Effector memory CD8-positive, alpha-beta T cell (primary cell): ENCODE results near the gene HP1BP3.

Experiments
- ATAC-seq: fragments of 150-1000 bp; cut with Tn5 transposase; replicated peaks from 2 replicates; pipeline ENCODE4 v1.10.0; 2021; ENCODE audit warnings: mild to moderate bottlenecking, moderate library complexity
- DNase-seq, 3 experiments: peaks; one replicate each; pipeline ENCODE4 v3.0.0; 2021
- H3K27ac Mint-ChIP-seq, 2 donors: one replicate each; pipeline ENCODE4 v1.8.0; 2022; ENCODE audit warnings: mild to moderate bottlenecking in 2 of 2, mixed read lengths in 2 of 2, moderate library complexity in 2 of 2
- H3K27me3 Mint-ChIP-seq, 2 donors: one replicate each; pipeline ENCODE4 v1.8.0; 2022; ENCODE audit warnings: mixed read lengths in 2 of 2
- H3K36me3 Mint-ChIP-seq: one replicate; pipeline ENCODE4 v1.8.0; 2022; ENCODE audit warnings: mild to moderate bottlenecking, moderate library complexity, mixed read lengths; ENCODE audit not compliant: insufficient read depth
- H3K4me1 Mint-ChIP-seq, 2 donors: one replicate each; pipeline ENCODE4 v1.8.0; 2022; ENCODE audit warnings: low read depth in 2 of 2, mixed read lengths in 2 of 2
- H3K4me3 Mint-ChIP-seq, 2 donors: one replicate each; pipeline ENCODE4 v1.8.0; 2022; ENCODE audit warnings: mild to moderate bottlenecking in 2 of 2, mixed read lengths in 2 of 2, moderate library complexity in 2 of 2
- H3K9me3 Mint-ChIP-seq, 2 donors: one replicate each; pipeline ENCODE4 v1.8.0; 2022; ENCODE audit warnings: mixed read lengths in 2 of 2

Gene HP1BP3

DNA sequence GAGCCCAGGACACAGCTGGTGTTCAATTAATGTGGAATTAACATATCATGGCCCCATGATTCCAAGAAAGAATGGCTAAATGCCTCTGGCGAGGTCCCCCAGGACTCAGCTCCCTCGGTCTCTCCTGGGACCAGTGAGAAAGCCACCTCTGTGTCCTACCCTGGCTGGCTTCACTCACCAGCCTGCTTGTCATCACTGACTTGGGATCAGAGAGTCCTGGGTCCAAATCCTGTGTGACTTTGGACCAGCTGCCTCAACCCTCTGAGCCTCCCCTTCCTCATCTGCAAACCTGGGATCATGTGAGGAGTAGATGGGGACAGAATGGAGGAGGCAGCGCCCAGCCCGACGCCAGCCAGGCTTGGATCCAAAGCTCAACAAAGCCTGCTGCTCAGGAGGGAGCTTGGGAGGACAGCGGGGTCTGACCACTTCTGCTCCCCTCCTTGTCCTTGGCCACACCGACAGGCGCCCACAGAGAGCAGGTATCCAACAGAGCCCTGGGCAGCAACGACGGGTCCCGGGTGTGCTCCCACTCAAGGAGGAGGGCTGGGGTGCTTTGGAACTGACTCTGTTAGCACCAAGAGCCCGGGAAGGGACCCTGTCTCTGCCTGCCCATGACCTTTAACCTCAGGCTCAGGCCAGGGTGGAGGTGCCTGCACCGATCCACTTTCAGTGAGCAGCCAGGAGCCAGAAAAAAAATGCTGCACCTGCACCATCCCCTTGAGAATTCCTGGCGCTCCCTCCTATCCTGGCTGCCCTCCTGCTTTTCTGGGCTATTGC, 57.8 kb downstream of the HP1BP3 start:
- ATAC-seq (no peak), DNase-seq (no peak)
- peaks cover 7 to 41% of the 10 kb centered on the region in 2 donors for H3K27me3 Mint-ChIP-seq
- no peaks in the 10 kb centered on the region for H3K9me3 Mint-ChIP-seq
- H3K27ac Mint-ChIP-seq, result peak overlapping the region in 1 of 2 donors; percentile 47
- peaks cover 4% of the 10 kb centered on the region for H3K36me3 Mint-ChIP-seq
- peaks cover 19 to 22% of the 10 kb centered on the region in 2 donors for H3K4me1 Mint-ChIP-seq
- H3K4me3 Mint-ChIP-seq, result peak overlapping the region; percentile 45 to 57

DNA sequence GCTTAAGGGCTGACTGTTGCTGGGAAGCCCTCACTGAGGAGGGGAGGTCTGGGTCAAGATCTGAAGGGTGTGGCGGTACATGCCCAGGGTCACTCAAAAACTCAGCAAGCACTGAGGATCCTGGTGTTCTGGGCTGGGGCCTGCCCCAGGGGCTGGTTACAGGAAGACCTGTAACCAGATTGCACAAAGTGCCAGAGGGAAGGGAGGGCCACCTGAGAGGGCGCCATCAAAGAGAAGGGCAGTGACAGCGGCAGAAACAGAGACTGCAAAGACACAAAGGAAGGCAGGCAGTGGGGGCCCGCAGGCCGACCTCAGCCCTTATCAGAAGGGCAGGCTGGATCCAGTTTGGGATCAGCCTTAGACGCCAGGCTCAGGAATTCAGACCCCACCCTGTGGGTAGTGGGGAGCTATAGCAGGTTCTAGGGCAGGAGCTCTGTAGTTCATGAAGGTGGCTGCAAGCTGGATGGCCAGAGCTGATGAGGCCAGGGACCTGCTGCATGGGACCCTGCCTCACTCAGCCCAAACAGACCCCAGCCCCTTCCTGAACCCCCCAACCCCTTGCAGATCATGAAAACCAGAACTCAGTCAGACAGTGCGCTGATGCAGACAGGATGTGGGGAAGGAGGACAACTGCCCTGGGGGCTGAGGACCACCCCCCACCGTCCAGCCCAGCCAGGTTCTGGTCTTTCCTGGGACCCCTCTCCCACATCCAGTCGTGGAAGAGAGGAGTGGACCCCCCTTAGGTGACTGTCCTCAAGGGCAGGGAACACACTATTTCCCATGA, 58.5 kb downstream of the HP1BP3 start:
- DNase-seq (no peak), ATAC-seq (no peak)
- Mint-ChIP-seq H3K27ac (no peak overlapping the region), H3K4me1 (peaks cover 19 to 21% of the 10 kb centered on the region in 2 donors), H3K9me3 (no peaks in the 10 kb centered on the region), H3K27me3 (peaks cover 7 to 41% of the 10 kb centered on the region in 2 donors), H3K36me3 (peaks cover 4% of the 10 kb centered on the region), H3K4me3 (no peak overlapping the region)

DNA sequence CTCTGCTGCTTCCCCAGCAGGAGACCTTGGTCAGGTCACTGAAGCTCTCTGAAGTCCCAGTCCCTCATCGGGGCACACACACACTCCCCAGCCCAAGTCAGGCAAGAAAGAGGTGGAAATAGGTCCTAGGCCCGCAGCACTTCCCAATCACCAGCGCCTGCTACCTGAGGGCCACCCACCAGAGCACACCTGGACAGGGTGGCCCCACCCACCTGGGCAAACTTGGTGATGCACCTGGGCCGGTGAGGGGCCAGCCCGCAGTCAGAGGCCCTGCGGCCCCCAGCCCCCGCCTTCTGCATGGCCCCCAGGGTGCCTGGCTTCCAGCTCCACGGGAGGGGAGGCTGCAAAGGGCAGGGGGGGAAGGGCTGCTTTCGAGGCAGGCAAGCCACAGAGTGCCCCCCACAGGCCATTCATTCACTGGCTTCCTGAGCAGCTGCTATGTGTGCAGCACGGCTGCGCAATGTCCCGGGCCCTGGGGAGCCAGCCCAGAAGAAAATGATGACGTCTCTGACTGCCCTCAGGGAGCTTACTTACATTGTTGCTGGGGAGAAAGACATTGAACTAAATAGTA, 59.3 kb downstream of the HP1BP3 start:
- H3K9me3 Mint-ChIP-seq, result no peaks in the 10 kb centered on the region
- H3K4me1 Mint-ChIP-seq, result peaks cover 13 to 15% of the 10 kb centered on the region in 2 donors
- no peak overlapping the region for H3K4me3 Mint-ChIP-seq
- DNase-seq (no peak), ATAC-seq (no peak)
- H3K27ac Mint-ChIP-seq, result no peak overlapping the region
- H3K27me3 Mint-ChIP-seq, result peaks cover 7 to 41% of the 10 kb centered on the region in 2 donors
- peaks cover 4% of the 10 kb centered on the region for H3K36me3 Mint-ChIP-seq

DNA sequence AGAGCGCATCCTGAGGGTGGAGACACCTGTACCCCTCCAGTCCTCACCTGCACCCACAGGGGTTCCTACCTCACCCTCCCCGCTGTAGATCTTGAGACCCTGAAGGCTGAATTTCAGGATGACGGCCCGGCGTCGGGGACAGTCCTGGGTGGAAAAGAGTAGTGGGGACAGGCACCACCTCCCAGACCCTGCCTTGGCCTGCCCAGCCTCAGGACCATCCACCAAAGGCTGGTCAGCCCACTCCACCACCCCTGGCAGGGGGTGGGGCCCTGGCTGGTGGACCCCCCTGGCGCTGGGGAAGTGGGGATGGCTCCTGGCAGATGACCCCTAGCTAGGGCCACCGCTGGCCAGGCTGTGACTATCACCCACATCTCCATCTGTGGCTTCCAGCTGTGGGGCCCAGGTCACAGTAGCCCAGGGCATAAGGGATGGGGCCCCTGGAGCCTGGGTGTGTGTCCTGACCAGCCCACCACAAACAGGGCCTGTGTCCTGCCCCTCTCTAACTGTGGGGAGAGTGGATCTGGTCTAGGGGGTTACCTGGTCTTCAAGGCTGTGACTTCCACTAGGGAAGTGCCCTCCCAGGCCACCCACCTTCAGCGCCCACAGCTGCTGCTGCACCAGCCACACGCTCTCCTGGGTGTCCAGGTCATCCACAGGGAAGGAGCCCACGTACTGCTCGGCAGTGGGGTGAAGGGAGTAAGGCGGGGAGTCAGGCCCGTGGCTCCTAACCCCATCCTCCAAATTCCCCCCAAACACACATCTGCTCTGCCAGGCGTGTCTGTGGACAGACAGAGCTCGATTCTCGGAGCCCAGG, 60.0 kb downstream of the HP1BP3 start:
- Mint-ChIP-seq H3K27ac (no peak overlapping the region), H3K9me3 (no peaks in the 10 kb centered on the region), H3K4me3 (no peak overlapping the region), H3K27me3 (peaks cover 7 to 41% of the 10 kb centered on the region in 2 donors), H3K4me1 (peaks cover 8 to 9% of the 10 kb centered on the region in 2 donors), H3K36me3 (no peaks in the 10 kb centered on the region)
- no peak for DNase-seq
- ATAC-seq, result no peak

DNA sequence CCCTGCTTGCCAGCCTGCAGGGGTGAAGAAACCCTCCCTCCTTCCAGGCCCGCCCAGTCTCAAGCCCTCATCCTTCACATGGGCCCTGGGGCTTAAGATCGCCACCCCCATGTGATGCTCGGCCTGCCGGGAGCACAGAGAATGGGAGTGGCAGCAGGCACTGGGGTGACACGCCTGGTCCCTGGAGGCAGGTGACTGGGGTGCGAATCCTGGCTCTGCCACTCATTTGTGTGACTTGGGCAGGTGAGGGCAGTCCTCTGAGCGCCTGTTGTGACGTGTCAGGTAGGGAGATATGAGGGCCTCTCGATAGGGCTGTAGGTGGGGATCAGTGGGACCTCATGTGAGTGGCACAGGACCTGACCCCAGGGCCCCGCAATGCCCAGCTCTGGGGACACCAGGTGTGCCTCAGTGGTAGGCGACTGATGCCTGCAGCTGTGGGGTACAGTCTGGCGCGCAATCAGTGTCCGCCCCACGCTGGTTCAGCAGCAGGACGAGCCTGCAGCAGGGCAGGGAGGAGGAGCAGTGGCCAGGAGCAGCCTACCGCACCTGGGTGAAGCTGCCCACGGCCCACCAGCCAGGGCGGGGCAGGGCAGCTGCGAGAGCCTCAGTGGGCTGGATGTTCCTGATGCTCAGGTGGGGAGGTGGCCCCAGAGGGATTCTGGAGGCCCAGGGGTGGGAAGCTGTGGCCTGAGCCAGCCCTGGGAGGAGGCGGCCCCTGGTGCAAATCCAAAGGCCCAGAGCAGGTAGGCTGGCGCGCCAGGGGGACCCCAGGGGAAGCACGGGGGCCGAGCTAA, 60.8 kb downstream of the HP1BP3 start:
- no peak overlapping the region for H3K27ac Mint-ChIP-seq
- no peak for ATAC-seq

DNA sequence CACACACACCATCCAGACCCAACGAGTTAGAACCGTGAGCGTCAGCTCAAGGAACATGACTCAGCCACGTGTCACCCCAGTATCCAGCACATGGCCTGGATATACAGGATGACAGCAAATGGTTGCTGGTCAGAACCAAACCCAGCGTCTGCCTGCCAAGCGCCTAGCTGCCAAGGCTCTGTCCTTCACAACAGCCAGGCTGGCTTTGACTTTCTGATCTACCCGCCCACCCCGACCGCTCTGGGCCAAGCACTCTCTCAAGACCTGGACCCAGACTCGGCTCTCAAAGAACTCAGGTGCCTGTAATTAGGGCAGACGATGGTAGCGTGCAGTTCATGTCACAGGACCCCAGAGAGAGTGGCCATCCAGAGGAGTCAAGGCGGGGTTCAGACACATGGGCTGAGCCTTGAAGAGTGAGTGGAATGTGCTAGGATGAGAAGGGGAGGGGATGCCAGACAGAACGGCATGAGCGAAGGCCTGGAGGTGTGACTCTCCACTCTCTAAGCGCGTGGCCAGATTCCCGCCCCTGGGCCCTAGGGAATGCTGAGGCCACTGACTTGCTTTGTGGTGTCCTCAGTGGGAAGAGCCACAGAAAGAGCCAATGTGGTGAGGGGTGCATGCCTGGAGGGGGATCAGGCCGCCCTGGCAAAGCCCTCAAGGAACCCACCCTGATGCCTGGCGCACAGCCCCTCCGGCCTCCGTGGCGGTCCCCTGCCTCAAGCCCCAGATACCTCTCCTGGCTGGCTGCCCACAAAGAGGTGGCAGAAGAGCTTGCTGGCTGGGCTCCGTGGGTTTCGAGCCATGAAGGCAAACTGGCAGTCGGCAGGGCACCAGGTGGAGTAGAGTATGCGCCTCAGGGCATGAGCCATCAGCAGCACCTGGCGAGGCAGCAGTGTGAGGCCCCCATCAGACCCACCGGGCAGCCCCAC, 61.7 kb downstream of the HP1BP3 start:
- H3K4me1 Mint-ChIP-seq, result peaks cover 3 to 7% of the 10 kb centered on the region in 2 donors
- H3K27ac Mint-ChIP-seq, result no peak overlapping the region
- DNase-seq, result no peak
- peaks cover 7 to 29% of the 10 kb centered on the region in 2 donors for H3K27me3 Mint-ChIP-seq
- no peak for ATAC-seq
- no peak overlapping the region for H3K4me3 Mint-ChIP-seq
- H3K36me3 Mint-ChIP-seq, result no peaks in the 10 kb centered on the region
- H3K9me3 Mint-ChIP-seq, result no peaks in the 10 kb centered on the region

More for the DNA sequence above, 60.8 kb downstream of the HP1BP3 start:
- Mint-ChIP-seq H3K27me3 (peaks cover 7 to 37% of the 10 kb centered on the region in 2 donors), H3K36me3 (no peaks in the 10 kb centered on the region), H3K9me3 (no peaks in the 10 kb centered on the region), H3K4me1 (peaks cover 7 to 8% of the 10 kb centered on the region in 2 donors), H3K4me3 (no peak overlapping the region)
- DNase-seq, result no peak

DNA sequence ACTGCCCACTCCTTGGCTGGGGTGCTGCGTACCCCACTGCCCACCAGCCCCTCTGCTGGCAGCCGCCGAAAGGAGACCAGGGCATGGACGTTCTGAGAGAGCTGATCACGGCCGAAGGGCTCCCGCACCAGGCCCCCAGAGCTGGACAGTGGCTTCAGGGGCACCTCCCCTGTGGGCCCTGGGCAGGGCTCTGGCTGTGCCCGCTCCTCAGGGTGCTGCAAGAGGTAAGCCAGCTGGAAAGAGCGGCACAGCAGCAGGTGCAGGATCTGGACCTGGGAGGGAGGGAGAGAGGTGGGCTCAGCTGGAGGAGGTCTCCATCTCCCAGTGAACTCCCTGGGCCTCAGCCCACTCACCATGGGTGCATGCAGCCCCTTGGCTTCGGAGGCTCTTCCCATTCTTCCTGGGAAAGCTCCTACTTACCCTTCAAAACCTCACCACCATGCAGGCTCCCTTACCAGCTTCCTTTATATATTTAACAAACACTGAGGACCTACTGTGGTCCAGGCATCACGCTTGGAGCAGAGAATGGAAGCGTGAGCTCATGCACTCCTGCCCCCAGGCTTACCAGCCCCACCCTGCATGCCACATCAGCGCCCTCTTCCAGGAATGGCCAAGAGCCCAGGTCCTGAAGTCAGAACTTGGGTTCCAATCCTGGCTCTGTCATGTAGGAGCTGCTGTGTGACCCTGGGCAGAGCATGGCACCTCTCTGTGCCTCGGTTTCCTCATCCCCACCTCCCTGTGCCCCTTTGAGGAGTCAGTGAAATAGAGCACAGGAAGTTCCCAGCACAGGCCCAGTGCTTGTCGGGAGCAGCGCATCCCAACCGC, 62.5 kb downstream of the HP1BP3 start:
- no peak for ATAC-seq
- no peak overlapping the region for H3K27ac Mint-ChIP-seq
- H3K9me3 Mint-ChIP-seq, result no peaks in the 10 kb centered on the region
- H3K36me3 Mint-ChIP-seq, result no peaks in the 10 kb centered on the region
- peaks cover 0 to 20% of the 10 kb centered on the region in 2 donors for H3K27me3 Mint-ChIP-seq
- peaks cover 0 to 2% of the 10 kb centered on the region in 2 donors for H3K4me1 Mint-ChIP-seq
- DNase-seq, result no peak
- H3K4me3 Mint-ChIP-seq, result no peak overlapping the region

DNA sequence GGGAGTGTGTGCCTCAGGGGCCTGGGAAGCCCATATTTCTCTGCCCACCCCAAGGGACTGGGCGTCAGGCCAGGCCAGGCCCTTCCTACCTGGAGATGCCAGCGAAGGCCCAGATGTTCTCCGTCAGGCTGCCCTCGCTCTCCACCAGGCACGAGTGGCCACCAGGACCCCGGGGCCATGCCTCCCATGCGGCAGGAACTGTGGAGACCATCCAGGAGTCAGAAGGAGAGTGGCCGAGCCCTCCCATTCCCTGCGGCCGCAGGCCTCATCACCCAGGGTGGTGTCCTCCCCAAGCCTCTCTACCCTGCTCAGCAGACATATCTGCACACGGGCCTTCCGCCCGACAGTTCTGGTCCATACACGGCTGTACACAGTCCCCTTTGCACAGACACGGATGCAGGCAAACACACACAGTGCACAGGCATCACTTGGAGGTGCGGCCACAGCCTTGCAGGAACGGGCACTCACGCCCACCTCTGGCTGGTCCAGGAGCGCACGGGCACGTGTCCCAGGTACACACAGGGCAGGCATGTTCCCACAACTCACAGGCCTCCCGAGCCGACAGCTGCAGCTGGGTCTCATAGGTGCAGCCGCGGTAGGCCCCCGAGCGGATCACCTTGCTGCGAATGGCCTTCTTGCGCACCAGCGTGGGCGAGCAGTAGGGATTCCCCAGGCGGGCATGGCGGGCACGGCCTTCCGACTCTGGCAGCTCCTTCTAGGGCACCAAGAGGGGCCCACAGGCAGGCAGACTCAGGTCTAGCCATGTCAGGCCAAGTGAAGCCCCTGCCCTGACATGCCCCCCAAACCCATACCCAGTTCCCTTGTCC, 63.4 kb downstream of the HP1BP3 start:
- Mint-ChIP-seq H3K4me1 (peaks cover 0 to 4% of the 10 kb centered on the region in 2 donors), H3K4me3 (no peak overlapping the region), H3K27ac (no peak overlapping the region), H3K36me3 (no peaks in the 10 kb centered on the region), H3K9me3 (no peaks in the 10 kb centered on the region), H3K27me3 (peaks cover 0 to 16% of the 10 kb centered on the region in 2 donors)
- DNase-seq, result no peak
- ATAC-seq, result no peak

DNA sequence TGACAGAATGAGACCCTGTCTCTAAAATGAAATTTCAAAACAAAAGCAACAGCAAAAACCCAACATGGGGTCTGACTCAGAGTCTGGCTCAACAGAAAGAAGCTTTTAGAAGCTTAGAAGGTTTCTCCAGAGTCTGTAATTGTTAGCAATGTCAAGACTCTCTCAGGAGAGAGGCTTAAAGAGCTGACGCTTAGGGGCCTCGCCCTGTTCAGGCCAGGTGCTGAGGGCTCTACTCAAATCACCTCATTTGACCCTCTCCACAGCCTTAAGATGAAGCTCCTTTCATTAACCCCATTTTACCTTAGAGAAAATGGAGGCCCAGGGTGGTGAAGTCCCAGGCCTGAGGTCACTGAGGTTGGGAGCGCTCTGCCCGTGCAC, 64.0 kb downstream of the HP1BP3 start:
- no peak overlapping the region for H3K4me3 Mint-ChIP-seq
- peaks cover 3% of the 10 kb centered on the region for H3K36me3 Mint-ChIP-seq
- no peak for ATAC-seq
- peaks cover 0 to 16% of the 10 kb centered on the region in 2 donors for H3K27me3 Mint-ChIP-seq
- H3K9me3 Mint-ChIP-seq, result no peaks in the 10 kb centered on the region
- H3K27ac Mint-ChIP-seq, result no peak overlapping the region
- no peak for DNase-seq
- H3K4me1 Mint-ChIP-seq, result peaks cover 0 to 6% of the 10 kb centered on the region in 2 donors

DNA sequence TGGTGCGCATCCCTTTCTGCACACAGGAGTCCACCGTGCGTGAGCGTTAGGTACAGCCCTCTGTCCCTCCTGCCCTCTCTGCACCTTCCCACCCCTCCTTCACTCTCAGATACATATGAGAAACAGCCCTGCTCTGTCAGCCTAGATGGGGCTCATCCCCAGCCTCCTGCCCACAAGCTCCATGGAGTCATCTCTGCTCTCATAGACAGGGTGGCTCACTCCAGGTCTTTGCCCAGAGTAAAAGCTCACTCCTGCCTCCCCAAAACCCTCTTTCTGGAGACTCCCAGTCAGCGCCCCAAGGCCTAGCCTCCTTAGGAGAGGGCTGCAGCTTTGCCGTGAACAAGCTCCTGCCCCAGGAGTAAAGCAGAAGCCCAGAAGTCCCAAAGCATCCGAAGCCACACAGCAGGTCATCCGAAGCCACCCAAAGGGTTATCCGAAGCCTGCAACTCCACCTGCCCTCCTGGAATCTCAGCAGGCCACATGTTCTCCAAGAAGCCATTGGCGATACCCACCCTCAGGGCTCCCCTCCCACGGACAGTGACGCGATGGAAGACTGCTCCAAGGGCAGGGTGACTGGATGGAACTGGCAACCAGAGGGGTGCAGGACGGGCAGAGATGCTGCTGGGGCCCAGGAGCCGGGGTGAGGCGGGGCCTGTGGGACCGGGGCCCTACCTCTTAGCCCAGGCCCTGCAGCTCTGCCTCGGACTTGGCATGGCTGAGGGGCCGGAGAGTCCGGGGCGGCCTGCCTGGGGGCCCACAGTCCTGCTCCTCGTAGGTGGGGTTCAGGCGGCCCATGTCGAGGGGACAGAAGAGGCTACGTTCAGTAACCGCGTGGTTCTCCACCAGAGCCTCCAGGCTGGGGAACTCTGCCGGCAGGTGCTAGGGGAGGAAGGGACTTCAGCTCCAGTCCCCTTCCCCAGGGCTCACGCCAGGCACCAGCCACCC, 65.7 kb downstream of the HP1BP3 start:
- H3K4me3 Mint-ChIP-seq, result no peak overlapping the region
- no peak for DNase-seq
- H3K9me3 Mint-ChIP-seq, result no peaks in the 10 kb centered on the region
- H3K36me3 Mint-ChIP-seq, result peaks cover 6% of the 10 kb centered on the region
- no peak overlapping the region for H3K27ac Mint-ChIP-seq
- ATAC-seq, result no peak
- peaks cover 5 to 17% of the 10 kb centered on the region in 2 donors for H3K27me3 Mint-ChIP-seq
- H3K4me1 Mint-ChIP-seq, result peaks cover 6 to 9% of the 10 kb centered on the region in 2 donors
